ENCODE results near the gene USP22. TPM values are rescaled to one million over a fixed set of nuclear protein-coding genes. Genes with fewer than 3 reads are reported as not detected.

The USP22 gene
- total and polyA plus RNA-seq, 2 of the 4 experiments (the other 2 are of a cell fraction) = 161 to 319 TPM

DNA sequence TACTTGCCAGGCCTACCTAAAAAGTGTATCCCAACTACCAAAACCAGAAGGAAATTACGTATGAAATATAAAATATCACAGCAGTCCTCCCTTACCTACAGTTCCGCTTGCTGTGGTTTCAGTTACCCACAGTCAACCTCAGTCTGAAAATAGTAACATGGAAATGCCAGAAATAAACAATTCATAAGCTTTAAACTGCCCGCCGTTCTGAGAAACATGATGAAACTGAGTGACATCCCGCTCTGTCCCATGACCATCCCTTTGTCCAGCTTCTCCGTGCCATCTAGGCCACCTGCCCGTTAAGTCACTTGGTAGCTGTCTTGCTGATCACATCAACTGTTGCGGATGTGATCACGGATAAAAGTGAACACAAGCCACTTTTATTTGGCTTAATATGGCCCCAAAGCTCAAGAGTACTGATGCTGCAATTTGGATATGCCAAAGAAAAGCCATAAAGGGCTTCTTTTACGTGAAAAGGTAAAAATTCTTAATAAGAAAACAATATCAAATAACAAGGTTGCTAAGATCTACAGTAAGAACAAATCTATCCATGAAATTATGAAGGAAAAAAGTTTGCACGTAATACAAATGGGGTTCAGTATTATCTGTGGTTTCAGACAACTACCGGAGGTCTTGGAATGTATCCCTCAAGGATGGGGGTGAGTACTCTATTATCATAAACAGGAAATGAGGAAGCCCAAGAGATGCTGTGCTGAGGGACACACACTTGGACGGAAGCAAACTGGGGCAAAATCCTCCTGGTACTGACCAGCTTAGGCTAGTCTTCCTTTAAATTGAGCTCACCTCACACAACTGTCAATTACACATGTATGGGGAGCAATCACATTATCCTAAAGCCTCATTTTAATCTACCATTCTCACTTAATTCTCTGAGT, 8.2 kb downstream of the USP22 start:
- peak; percentile 47 for DNase-seq
- Histone ChIP-seq H2AK5ac (ENCODE audit: low read depth, low read length) (peak overlapping the region; percentile 41; the same call in 1 of the 2 replicates), H3K27me3 (ENCODE audit: control insufficient read depth, insufficient read depth, low read length) (no peaks in the 10 kb centered on the region), H2AFZ (replicated peaks; ENCODE audit: low read length, poor library complexity) (no peak overlapping the region), H3K36me3 (ENCODE audit: control insufficient read depth, insufficient read depth, low read length) (peaks cover 7% of the 10 kb centered on the region), H3K4ac (ENCODE audit: low read depth, low read length) (peak overlapping the region; percentile 42; the same call in 1 of the 2 replicates), H3K27ac (ENCODE audit: insufficient read depth, low read length) (no peak overlapping the region), H2BK20ac (ENCODE audit: low read depth, low read length) (no peak overlapping the region), H4K20me1 (ENCODE audit: insufficient read depth, low read length) (peaks cover 100% of the 10 kb centered on the region), H3K9me3 (ENCODE audit: control insufficient read depth, insufficient read depth, low read length) (no peaks in the 10 kb centered on the region), H3K79me1 (ENCODE audit: low read depth in 1 of 2, low read length in 2 of 2) (peaks cover 0 to 61% of the 10 kb centered on the region in 2 experiments; a peak in 2 of 4 replicates), H2BK120ac (ENCODE audit: low read depth, low read length) (no peak overlapping the region), H2BK15ac (ENCODE audit: low read depth, low read length) (no peak overlapping the region), H2BK5ac (ENCODE audit: low read depth, low read length, poor library complexity, severe bottlenecking) (no peak overlapping the region), H3K56ac (ENCODE audit: extremely low read depth, insufficient read depth, low read length) (no peak overlapping the region), H4K5ac (ENCODE audit: low read depth, low read length) (no peak overlapping the region), H3K4me3 (ENCODE audit: insufficient read depth, low read depth, low read length) (no peak overlapping the region), H4K91ac (ENCODE audit: insufficient read depth, low read depth, low read length) (no peak overlapping the region), H3K9ac (ENCODE audit: low read depth, low read length) (no peak overlapping the region), H2AK9ac (replicated peaks; ENCODE audit: low read depth, low read length, poor library complexity) (no peak overlapping the region), H3K4me1 (ENCODE audit: control insufficient read depth, insufficient read depth, low read length) (peaks cover 28% of the 10 kb centered on the region), H3K23ac (ENCODE audit: low read depth, low read length) (peak overlapping the region; percentile 44; the same call in 1 of the 2 replicates), H3K4me2 (ENCODE audit: low read depth, low read length) (peak overlapping the region; percentile 51), H3K14ac (replicated peaks; ENCODE audit: low read depth, low read length) (0 out of 2 replicates have a peak overlapping the region, but pooled peaks have one; percentile 32), H3K18ac (ENCODE audit: low read depth, low read length) (no peak overlapping the region), H4K8ac (ENCODE audit: low read depth in 2 of 2, low read length in 2 of 2) (no peak overlapping the region), H3K9me1 (ENCODE audit: insufficient read depth, low read length) (peaks cover 49% of the 10 kb centered on the region)
- peak; percentile 40 for ATAC-seq (ENCODE audit: low read depth)
- intact Hi-C loops (cut with micrococcal nuclease) (no loop called here), dilution Hi-C loops (cut with HindIII; ENCODE audit: low sequenced_read_pairs, unreplicated experiment) (no loop called here), in situ Hi-C loops (cut with MboI; ENCODE audit: low sequenced_read_pairs) (no loop called here)
- no TSS peak for BruUV-seq (replicated peaks)
- TF ChIP-seq CTCF (conservative IDR thresholded peaks at IDR 0.05; ENCODE audit: low read depth, low read length) = no peak
- TF ChIP-seq, protein P1, sequence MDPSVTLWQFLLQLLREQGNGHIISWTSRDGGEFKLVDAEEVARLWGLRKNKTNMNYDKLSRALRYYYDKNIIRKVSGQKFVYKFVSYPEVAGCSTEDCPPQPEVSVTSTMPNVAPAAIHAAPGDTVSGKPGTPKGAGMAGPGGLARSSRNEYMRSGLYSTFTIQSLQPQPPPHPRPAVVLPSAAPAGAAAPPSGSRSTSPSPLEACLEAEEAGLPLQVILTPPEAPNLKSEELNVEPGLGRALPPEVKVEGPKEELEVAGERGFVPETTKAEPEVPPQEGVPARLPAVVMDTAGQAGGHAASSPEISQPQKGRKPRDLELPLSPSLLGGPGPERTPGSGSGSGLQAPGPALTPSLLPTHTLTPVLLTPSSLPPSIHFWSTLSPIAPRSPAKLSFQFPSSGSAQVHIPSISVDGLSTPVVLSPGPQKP (IDR thresholded peaks at IDR 0.05; ENCODE audit: borderline replicate concordance, low read depth, low read length) = no peak
- TF ChIP-seq CEBPB (IDR thresholded peaks at IDR 0.05; ENCODE audit: low read depth, low read length) = no peak
- TF ChIP-seq SMC3 (IDR thresholded peaks at IDR 0.05; ENCODE audit: low read depth, low read length) = no peak
- no peak for TF ChIP-seq RCOR1 (IDR thresholded peaks at IDR 0.05; ENCODE audit: insufficient replicate concordance, low read length)
- no peak for TF ChIP-seq MAFK (IDR thresholded peaks at IDR 0.05; ENCODE audit: low read depth, low read length)
- ChIA-PET CTCF (interaction anchor here (0.7 kb wide), 1 partner anchor 9 kb away, joined by 3 read pairs; no protein-coding TSS in a partner anchor), POLR2A (ENCODE audit: unreplicated experiment) (interaction anchor here (1.0 kb wide), 1 partner anchor 9 kb away, joined by 5 read pairs; the partner anchor contains the start of gene USP22)
- WGBS, 2 experiments (ENCODE audit: extremely low coverage in 2 of 2, insufficient read length in 1 of 2) = 70% methylated on average over 4 of the region's 13 CpGs; no CpG with 5 or more reads in 1 of the 2 experiments
